C4-2B (cell line): ENCODE results near the gene DPM1.

ENCODE experiments used
- ZFX ChIP-seq: fragments of 450-650 bp; IDR thresholded peaks from 2 replicates; pipeline ENCODE4 v1.6.1; 2017
- TF ChIP-seq, protein P1 (sequence below): fragments of 450-650 bp; conservative IDR thresholded peaks from 2 replicates; pipeline ENCODE4 v1.5.1; 2017; ENCODE audit warnings: mild to moderate bottlenecking

DNA sequence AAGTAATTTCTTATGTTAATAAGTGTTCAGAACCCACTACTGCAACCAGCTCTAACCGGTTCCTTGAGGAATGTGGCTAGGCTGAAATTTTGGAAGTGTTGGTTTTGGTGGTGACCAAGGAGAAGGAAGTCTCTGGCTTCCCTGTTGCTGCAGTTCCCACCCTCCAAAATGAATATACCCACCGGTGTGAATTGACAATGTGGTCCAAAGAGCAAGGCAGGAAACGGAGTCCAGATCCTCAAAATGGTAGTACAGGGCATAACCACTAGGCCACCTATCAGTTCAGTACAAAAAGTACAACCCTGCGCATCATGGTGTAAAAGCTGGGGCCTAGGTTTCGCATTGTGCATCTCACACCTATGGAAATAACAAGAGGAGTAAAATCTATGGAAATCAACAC lies 29.9 kb downstream of the DPM1 start:
- TF ChIP-seq, protein P1, sequence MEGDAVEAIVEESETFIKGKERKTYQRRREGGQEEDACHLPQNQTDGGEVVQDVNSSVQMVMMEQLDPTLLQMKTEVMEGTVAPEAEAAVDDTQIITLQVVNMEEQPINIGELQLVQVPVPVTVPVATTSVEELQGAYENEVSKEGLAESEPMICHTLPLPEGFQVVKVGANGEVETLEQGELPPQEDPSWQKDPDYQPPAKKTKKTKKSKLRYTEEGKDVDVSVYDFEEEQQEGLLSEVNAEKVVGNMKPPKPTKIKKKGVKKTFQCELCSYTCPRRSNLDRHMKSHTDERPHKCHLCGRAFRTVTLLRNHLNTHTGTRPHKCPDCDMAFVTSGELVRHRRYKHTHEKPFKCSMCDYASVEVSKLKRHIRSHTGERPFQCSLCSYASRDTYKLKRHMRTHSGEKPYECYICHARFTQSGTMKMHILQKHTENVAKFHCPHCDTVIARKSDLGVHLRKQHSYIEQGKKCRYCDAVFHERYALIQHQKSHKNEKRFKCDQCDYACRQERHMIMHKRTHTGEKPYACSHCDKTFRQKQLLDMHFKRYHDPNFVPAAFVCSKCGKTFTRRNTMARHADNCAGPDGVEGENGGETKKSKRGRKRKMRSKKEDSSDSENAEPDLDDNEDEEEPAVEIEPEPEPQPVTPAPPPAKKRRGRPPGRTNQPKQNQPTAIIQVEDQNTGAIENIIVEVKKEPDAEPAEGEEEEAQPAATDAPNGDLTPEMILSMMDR = no peak
- no peak for TF ChIP-seq ZFX
